Activated CD4-positive, alpha-beta memory T cell treated with anti-CD3 and anti-CD28 coated beads for 36 hours (primary cell): ENCODE measurements around the gene NUP58. TPM values are rescaled to one million over a fixed set of nuclear protein-coding genes. Genes with fewer than 3 reads are reported as not detected.
A peak's percentile ranks its signal among the peaks of the same experiment; 100 is the strongest.
"Not testable (repeated sequence)": the region's sequence is repeated elsewhere in the genome, so short reads cannot be mapped to it uniquely, and the experiment has no call there.

Experiments
- CTCF ChIA-PET: fragments of 350-600 bp; sonication (Branson Sonifier 250); formaldehyde crosslinking; loops from one replicate; lab custom pipeline; 2021; ENCODE audit warnings: antibody characterized with exemption, inconsistent platforms; lab: Charles Lee
- POLR2A ChIA-PET: fragments of 350-600 bp; sonication (Branson Sonifier 250); formaldehyde crosslinking; loops from one replicate; lab custom pipeline; 2021; ENCODE audit warnings: antibody characterized with exemption; lab: Charles Lee
- DNase-seq: peaks from one replicate; pipeline ENCODE4 v3.0.0-alpha.2; 2020
- H3K27ac Mint-ChIP-seq: one replicate; pipeline ENCODE4 v1.8.0; 2021; ENCODE audit warnings: mixed read lengths
- H3K27me3 Mint-ChIP-seq: one replicate; pipeline ENCODE4 v1.8.0; 2021; ENCODE audit warnings: mixed read lengths
- H3K36me3 Mint-ChIP-seq: one replicate; pipeline ENCODE4 v1.8.0; 2021; ENCODE audit warnings: mixed read lengths
- H3K4me1 Mint-ChIP-seq: one replicate; pipeline ENCODE4 v1.8.0; 2021; ENCODE audit warnings: low read depth, mixed read lengths
- H3K4me3 Mint-ChIP-seq: one replicate; pipeline ENCODE4 v1.8.0; 2021; ENCODE audit warnings: mild to moderate bottlenecking, mixed read lengths
- H3K9me3 Mint-ChIP-seq: one replicate; pipeline ENCODE4 v1.8.0; 2021; ENCODE audit warnings: mixed read lengths
- intact Hi-C: fragments of 100-400 bp; cut with micrococcal nuclease; formaldehyde crosslinking; loops from one replicate; pipeline ENCODE4 v1.15.1; 2023
- total RNA-seq, 2 experiments: library from RNA; stranded (reverse); gene quantifications; one replicate each; pipeline ENCODE4 v1.2.3, GENCODE V29; 2021

NUP58 gene
- total RNA-seq, 2 experiments from 2014 or later, result 99.4 to 101 TPM

GRCh38 chr13:25302121-25302520, 696 bp downstream of the NUP58 start:
- Mint-ChIP-seq H3K27me3 (no peaks in the 10 kb centered on the region), H3K4me3 (peak overlapping the region; percentile 92), H3K9me3 (no peaks in the 10 kb centered on the region), H3K4me1 (peaks cover 37% of the 10 kb centered on the region), H3K36me3 (peaks cover 28% of the 10 kb centered on the region), H3K27ac (peak overlapping the region; percentile 92)
- no peak for DNase-seq
- ChIA-PET CTCF (interaction anchor here (0.7 to 1.8 kb wide), 6 partner anchors 14 to 74 kb away, joined by 3 to 7 read pairs (median 4); partner anchors contain the start of gene MTMR6), POLR2A (interaction anchor here (0.9 to 1.5 kb wide), 4 partner anchors 10 to 26 kb away, joined by 3 to 7 read pairs (median 4); no protein-coding TSS in a partner anchor)
- intact Hi-C loops, result loop anchor here (5.0 kb wide), 3 partner anchors 35 to 380 kb away; a partner anchor contains a TSS

- Mint-ChIP-seq H3K27ac (no peak overlapping the region), H3K27me3 (no peaks in the 10 kb centered on the region), H3K4me3 (no peak overlapping the region), H3K9me3 (no peaks in the 10 kb centered on the region), H3K36me3 (peaks cover 56% of the 10 kb centered on the region), H3K4me1 (peaks cover 37% of the 10 kb centered on the region)
- ChIA-PET CTCF (interaction anchor here (1.5 kb wide), 1 partner anchor 19 kb away, joined by 5 read pairs; no protein-coding TSS in a partner anchor), POLR2A (no interaction called here)
- intact Hi-C loops, result no loop called here
- DNase-seq, result no peak
Observed at GRCh38 chr13:25306671-25307464, 5.4 kb downstream of the NUP58 start.

GRCh38 chr13:25310891-25311290, 9.5 kb downstream of the NUP58 start:
- no peak overlapping the region for H3K4me3 Mint-ChIP-seq
- H3K27me3 Mint-ChIP-seq, result no peaks in the 10 kb centered on the region
- ChIA-PET POLR2A (interaction anchor here (0.5 kb wide), 1 partner anchor 55 kb away, joined by 3 read pairs; no protein-coding TSS in a partner anchor), CTCF (interaction anchor here (0.9 kb wide), 1 partner anchor 23 kb away, joined by 3 read pairs; no protein-coding TSS in a partner anchor)
- H3K27ac Mint-ChIP-seq, result no peak overlapping the region
- DNase-seq, result no peak
- peaks cover 9% of the 10 kb centered on the region for H3K4me1 Mint-ChIP-seq
- intact Hi-C loops, result no loop called here
- no peaks in the 10 kb centered on the region for H3K9me3 Mint-ChIP-seq
- peaks cover 52% of the 10 kb centered on the region for H3K36me3 Mint-ChIP-seq

- CTCF ChIA-PET, H3K27ac Mint-ChIP-seq, DNase-seq, H3K4me3 Mint-ChIP-seq, H3K4me1 Mint-ChIP-seq, H3K27me3 Mint-ChIP-seq, POLR2A ChIA-PET, intact Hi-C loops, H3K9me3 Mint-ChIP-seq: not testable (repeated sequence)
- H3K36me3 Mint-ChIP-seq, result peaks cover 38% of the 10 kb centered on the region
Observed at GRCh38 chr13:25318946-25319345, 17.5 kb downstream of the NUP58 start.

- Mint-ChIP-seq H3K36me3 (peaks cover 35% of the 10 kb centered on the region), H3K27me3 (no peaks in the 10 kb centered on the region), H3K9me3 (no peaks in the 10 kb centered on the region), H3K27ac (no peak overlapping the region), H3K4me1 (peaks cover 2% of the 10 kb centered on the region), H3K4me3 (no peak overlapping the region)
- DNase-seq, result no peak
- CTCF ChIA-PET, result no interaction called here
- POLR2A ChIA-PET, result no interaction called here
- intact Hi-C loops, result no loop called here
Observed at GRCh38 chr13:25319771-25320170, 18.3 kb downstream of the NUP58 start.

GRCh38 chr13:25324100-25324499, 22.7 kb downstream of the NUP58 start:
- DNase-seq, result no peak
- Mint-ChIP-seq H3K36me3 (peaks cover 28% of the 10 kb centered on the region), H3K27ac (no peak overlapping the region), H3K9me3 (no peaks in the 10 kb centered on the region), H3K4me3 (no peak overlapping the region), H3K27me3 (no peaks in the 10 kb centered on the region), H3K4me1 (no peaks in the 10 kb centered on the region)
- POLR2A ChIA-PET, result interaction anchor here (0.9 kb wide), 1 partner anchor 12 kb away, joined by 3 read pairs; no protein-coding TSS in a partner anchor
- intact Hi-C loops, result no loop called here
- CTCF ChIA-PET, result no interaction called here

GRCh38 chr13:25329706-25330105, 28.3 kb downstream of the NUP58 start:
- H3K27me3 Mint-ChIP-seq, result no peaks in the 10 kb centered on the region
- intact Hi-C loops, result no loop called here
- no peak for DNase-seq
- peaks cover 2% of the 10 kb centered on the region for H3K4me1 Mint-ChIP-seq
- H3K27ac Mint-ChIP-seq, result no peak overlapping the region
- ChIA-PET CTCF (no interaction called here), POLR2A (no interaction called here)
- no peaks in the 10 kb centered on the region for H3K9me3 Mint-ChIP-seq
- peaks cover 49% of the 10 kb centered on the region for H3K36me3 Mint-ChIP-seq
- no peak overlapping the region for H3K4me3 Mint-ChIP-seq

- Mint-ChIP-seq H3K36me3 (peaks cover 44% of the 10 kb centered on the region), H3K4me3 (no peak overlapping the region), H3K9me3 (no peaks in the 10 kb centered on the region), H3K27ac (no peak overlapping the region), H3K4me1 (peaks cover 2% of the 10 kb centered on the region), H3K27me3 (no peaks in the 10 kb centered on the region)
- intact Hi-C loops, result no loop called here
- DNase-seq, result no peak
- ChIA-PET POLR2A (no interaction called here), CTCF (no interaction called here)
Observed at GRCh38 chr13:25330541-25330940, 29.1 kb downstream of the NUP58 start.

- Mint-ChIP-seq H3K4me1 (peaks cover 4% of the 10 kb centered on the region), H3K36me3 (peaks cover 30% of the 10 kb centered on the region), H3K4me3 (no peak overlapping the region), H3K9me3 (no peaks in the 10 kb centered on the region), H3K27ac (no peak overlapping the region), H3K27me3 (no peaks in the 10 kb centered on the region)
- intact Hi-C loops, result no loop called here
- CTCF ChIA-PET, result interaction anchor here (0.7 kb wide), 1 partner anchor 34 kb away, joined by 3 read pairs; no protein-coding TSS in a partner anchor
- POLR2A ChIA-PET, result no interaction called here
- no peak for DNase-seq
Observed at GRCh38 chr13:25335856-25336255, 34.4 kb downstream of the NUP58 start.

GRCh38 chr13:25345576-25345975, 44.2 kb downstream of the NUP58 start:
- ChIA-PET CTCF (no interaction called here), POLR2A (interaction anchor here (1.1 kb wide), 1 partner anchor 12 kb away, joined by 4 read pairs; no protein-coding TSS in a partner anchor)
- peaks cover 6% of the 10 kb centered on the region for H3K36me3 Mint-ChIP-seq

GRCh38 chr13:25347151-25347550, 45.7 kb downstream of the NUP58 start:
- Mint-ChIP-seq H3K4me1 (no peaks in the 10 kb centered on the region), H3K36me3 (peaks cover 4% of the 10 kb centered on the region), H3K27ac (no peak overlapping the region), H3K9me3 (no peaks in the 10 kb centered on the region), H3K27me3 (no peaks in the 10 kb centered on the region), H3K4me3 (no peak overlapping the region)
- no peak for DNase-seq
- POLR2A ChIA-PET, result no interaction called here
- intact Hi-C loops, result no loop called here
- CTCF ChIA-PET, result interaction anchor here (0.6 kb wide), 1 partner anchor 29 kb away, joined by 3 read pairs; no protein-coding TSS in a partner anchor

More at GRCh38 chr13:25345576-25345975, 44.2 kb downstream of the NUP58 start:
- Mint-ChIP-seq H3K4me1 (no peaks in the 10 kb centered on the region), H3K27me3 (no peaks in the 10 kb centered on the region), H3K4me3 (no peak overlapping the region), H3K9me3 (no peaks in the 10 kb centered on the region), H3K27ac (no peak overlapping the region)
- intact Hi-C loops, result no loop called here
- DNase-seq, result no peak

GRCh38 chr13:25351404-25351803, 50.0 kb downstream of the NUP58 start:
- H3K9me3 Mint-ChIP-seq, result no peaks in the 10 kb centered on the region
- H3K36me3 Mint-ChIP-seq, result no peaks in the 10 kb centered on the region
- no peak overlapping the region for H3K27ac Mint-ChIP-seq
- POLR2A ChIA-PET, result no interaction called here
- CTCF ChIA-PET, result no interaction called here
- intact Hi-C loops, result no loop called here
- H3K4me3 Mint-ChIP-seq, result no peak overlapping the region
- H3K4me1 Mint-ChIP-seq, result no peaks in the 10 kb centered on the region
- peaks cover 21% of the 10 kb centered on the region for H3K27me3 Mint-ChIP-seq
- DNase-seq, result no peak
